HCT116 (cell line): ENCODE results near the gene SLC25A36. TPM values are rescaled to one million over a fixed set of nuclear protein-coding genes. Genes with fewer than 3 reads are reported as not detected.

Source experiments
- ATAC-seq: fragments of 200-7000 bp; cut with Tn5 transposase; 2 replicates; pipeline ENCODE4 v1.9.1; 2020; ENCODE audit warnings: mild to moderate bottlenecking, moderate library complexity
- BruUV-seq: library from RNA; stranded (reverse); fragments of 400-500 nt; replicated peaks from 2 replicates; lab custom pipeline; 2021; lab: Mats Ljungman, UMichigan
- CTCF ChIA-PET: fragments of 300-600 bp; sonication (Branson Sonifier 250); formaldehyde crosslinking; loops from one replicate; lab custom pipeline; 2021; ENCODE audit warnings: antibody characterized with exemption; lab: Charles Lee
- POLR2A ChIA-PET: fragments of 300-600, 350-600 bp; sonication (Branson Sonifier 250); formaldehyde crosslinking; loops from one replicate; lab custom pipeline; 2021; ENCODE audit warnings: antibody characterized with exemption; lab: Charles Lee
- RAD21 ChIA-PET, 2 experiments: fragments of 300-600 bp; sonication (Branson Sonifier 250); formaldehyde crosslinking; loops; one replicate each; lab custom pipeline; 2023; ENCODE audit warnings: low total read pairs in 2 of 2; ENCODE audit not compliant: uncharacterized antibody in 2 of 2, unreplicated experiment in 2 of 2, low non-redundant PET in 1 of 2; lab: Charles Lee
- DNase-seq: peaks from one replicate; pipeline ENCODE4 v3.0.0-alpha.2; 2010; ENCODE audit warnings: low read depth, low spot score
- H2AFZ ChIP-seq: fragments of 200-600 bp; shearing (Covaris generic), sonication (generic); 2 replicates; pipeline ENCODE4 v1.6.1; 2017; ENCODE audit warnings: low read depth, mixed run types, mixed read lengths, antibody characterized with exemption, low read length; ENCODE audit not compliant: poor library complexity, severe bottlenecking
- H3K27ac ChIP-seq: 2 replicates; pipeline ENCODE4 v1.5.1; 2012; ENCODE audit warnings: low read depth, low read length
- H3K27me3 ChIP-seq: fragments of 200-600 bp; sonication (generic); 2 replicates; pipeline ENCODE4 v1.6.1; 2016; ENCODE audit warnings: mixed run types, low read length, mixed read lengths; ENCODE audit not compliant: insufficient read depth
- H3K36me3 ChIP-seq, 2 experiments: fragments of 200-500 bp in 1 of 2; fragments of 200-600 bp in 1 of 2; sonication (Bioruptor generic) in 1 of 2; sonication (generic) in 1 of 2; 2 replicates each; pipeline versions ENCODE4 v1.5.1 to v1.6.1; 2014 to 2016; ENCODE audit warnings: low read length in 2 of 2, inconsistent platforms in 1 of 2, mixed read lengths in 1 of 2, mixed run types in 1 of 2; ENCODE audit not compliant: insufficient read depth in 2 of 2, control insufficient read depth in 1 of 2
- H3K4me1 ChIP-seq, 2 experiments: fragments of 200-600 bp in 1 of 2; sonication (generic) in 1 of 2; 2 replicates each; pipeline versions ENCODE4 v1.5.1 to v1.6.1; 2012 to 2017; ENCODE audit warnings: low read length in 2 of 2, inconsistent platforms in 1 of 2, mild to moderate bottlenecking in 1 of 2, mixed read lengths in 1 of 2, mixed run types in 1 of 2, moderate library complexity in 1 of 2; ENCODE audit not compliant: insufficient read depth in 2 of 2, control insufficient read depth in 1 of 2
- H3K4me2 ChIP-seq: fragments of 200-600 bp; sonication (generic); 2 replicates; pipeline ENCODE4 v1.6.1; 2017; ENCODE audit warnings: mixed run types, low read length, mixed read lengths
- H3K4me3 ChIP-seq, 2 experiments: fragments of 200-600 bp in 1 of 2; sonication (generic) in 1 of 2; replicated peaks in 1 of 2; 2 replicates each; pipeline ENCODE4 v1.5.1; 2011 to 2016; ENCODE audit warnings: low read length in 2 of 2, control low read depth in 1 of 2, low read depth in 1 of 2, mild to moderate bottlenecking in 1 of 2, mixed read lengths in 1 of 2, mixed run types in 1 of 2
- H3K79me2 ChIP-seq: fragments of 200-600 bp; sonication (generic); 2 replicates; pipeline ENCODE4 v1.6.1; 2017; ENCODE audit warnings: mild to moderate bottlenecking, mixed run types, low read length, moderate library complexity, mixed read lengths; ENCODE audit not compliant: insufficient read depth
- H3K9ac ChIP-seq: fragments of 200-600 bp; sonication (generic); 2 replicates; pipeline ENCODE4 v1.6.1; 2016; ENCODE audit warnings: low read length, mixed read lengths
- H3K9me2 ChIP-seq: fragments of 200-600 bp; sonication (generic), shearing (Covaris generic); 2 replicates; pipeline ENCODE4 v1.6.1; 2017; ENCODE audit warnings: mixed run types, mild to moderate bottlenecking, moderate library complexity; ENCODE audit not compliant: insufficient read depth
- H3K9me3 ChIP-seq, 2 experiments: fragments of 200-500 bp in 1 of 2; fragments of 200-600 bp in 1 of 2; sonication (Bioruptor generic) in 1 of 2; sonication (generic) in 1 of 2; 2 replicates each; pipeline ENCODE4 v1.6.1; 2014 to 2017; ENCODE audit warnings: low read length in 2 of 2, mixed read lengths in 2 of 2, inconsistent platforms in 1 of 2, low read depth in 1 of 2, mild to moderate bottlenecking in 1 of 2, mixed run types in 1 of 2, moderate library complexity in 1 of 2; ENCODE audit not compliant: control insufficient read depth in 1 of 2, insufficient read depth in 1 of 2
- H4K20me1 ChIP-seq: fragments of 200-600 bp; sonication (generic), shearing (Covaris generic); 2 replicates; pipeline ENCODE4 v1.6.1; 2017; ENCODE audit warnings: mixed run types, mild to moderate bottlenecking, moderate library complexity; ENCODE audit not compliant: insufficient read depth
- CBX3 ChIP-seq: IDR thresholded peaks from 2 replicates; pipeline ENCODE4 v1.6.1; 2012; ENCODE audit warnings: low read depth
- CTCF ChIP-seq, 3 experiments: fragments of 200-600 bp in 1 of 3; sonication (generic) in 1 of 3; IDR thresholded peaks in 2 of 3; conservative IDR thresholded peaks in 1 of 3; 2 replicates each; pipeline ENCODE4 v1.5.1; 2012 to 2017; ENCODE audit warnings: low read depth in 2 of 3, low read length in 2 of 3, antibody characterized with exemption in 1 of 3, borderline replicate concordance in 1 of 3, control low read depth in 1 of 3, mild to moderate bottlenecking in 1 of 3, mixed read lengths in 1 of 3, mixed run types in 1 of 3, moderate library complexity in 1 of 3; ENCODE audit not compliant: insufficient read depth in 1 of 3
- EGR1 ChIP-seq: IDR thresholded peaks from 2 replicates; pipeline ENCODE4 v1.6.1; 2012; ENCODE audit warnings: low read depth
- ELF1 ChIP-seq: IDR thresholded peaks from 2 replicates; pipeline ENCODE4 v1.6.1; 2012; ENCODE audit warnings: low read depth, borderline replicate concordance
- EZH2phosphoT487 ChIP-seq: fragments of 200-600 bp; IDR thresholded peaks from 2 replicates; pipeline ENCODE4 v1.6.1; 2018; ENCODE audit warnings: antibody characterized with exemption, borderline replicate concordance
- JUND ChIP-seq: IDR thresholded peaks from 2 replicates; pipeline ENCODE4 v1.6.1; 2012
- MAX ChIP-seq: IDR thresholded peaks from 2 replicates; pipeline ENCODE4 v1.6.1; 2012
- SIN3A ChIP-seq: IDR thresholded peaks from 2 replicates; pipeline ENCODE4 v1.6.1; 2012; ENCODE audit warnings: low read depth
- SRF ChIP-seq: IDR thresholded peaks from 2 replicates; pipeline ENCODE4 v1.6.1; 2012; ENCODE audit warnings: low read depth
- TCF7L2 ChIP-seq: IDR thresholded peaks from 2 replicates; pipeline ENCODE4 v1.7.0; 2011; ENCODE audit warnings: borderline replicate concordance, inconsistent platforms; ENCODE audit not compliant: insufficient read depth, insufficient read length; ENCODE audit errors: extremely low read depth
- ZBTB33 ChIP-seq: IDR thresholded peaks from 2 replicates; pipeline ENCODE4 v1.6.1; 2011; ENCODE audit warnings: mild to moderate bottlenecking, low read length, moderate library complexity; ENCODE audit not compliant: insufficient replicate concordance; ENCODE audit errors: extremely low read depth
- ZNF274 ChIP-seq: fragments of 200-500 bp; sonication (Bioruptor generic); IDR thresholded peaks from 2 replicates; pipeline ENCODE4 v1.6.1; 2014; ENCODE audit warnings: mild to moderate bottlenecking, low read depth, low read length, inconsistent platforms
- intact Hi-C: fragments of 100-400 bp; cut with micrococcal nuclease; formaldehyde crosslinking; loops from 2 replicates; pipeline ENCODE4 v1.10.0; 2022
- total RNA-seq: library from RNA; stranded (reverse); gene quantifications from one replicate; pipeline ENCODE4 v1.2.1, GENCODE V29; 2021; ENCODE audit not compliant: unreplicated experiment

Gene SLC25A36
- total RNA-seq, 1 experiment from 2014 or later = 81.2 TPM

- Histone ChIP-seq H3K4me2 (no peak overlapping the region), H3K4me3 (no peak overlapping the region), H3K79me2 (no peaks in the 10 kb centered on the region), H3K9ac (no peak overlapping the region), H3K9me3 (no peaks in the 10 kb centered on the region), H3K9me2 (no peaks in the 10 kb centered on the region), H3K27ac (no peak overlapping the region), H3K4me1 (no peaks in the 10 kb centered on the region), H3K27me3 (no peaks in the 10 kb centered on the region), H3K36me3 (no peaks in the 10 kb centered on the region), H2AFZ (no peak overlapping the region), H4K20me1 (no peaks in the 10 kb centered on the region)
- TF ChIP-seq EGR1 (no peak), MAX (no peak), TCF7L2 (no peak), EZH2phosphoT487 (no peak), JUND (no peak), CBX3 (no peak)
- POLR2A ChIA-PET = no interaction called here
- intact Hi-C loops = no loop called here
- CTCF ChIA-PET = no interaction called here
- DNase-seq = no peak
- RAD21 ChIA-PET = no interaction called here
- no peak for ATAC-seq
- no TSS peak for BruUV-seq
Observed at GRCh38 chr3:140933109-140933508, 8.5 kb upstream of the SLC25A36 start.

- Histone ChIP-seq H3K4me2 (no peak overlapping the region), H3K9me2 (no peaks in the 10 kb centered on the region), H3K27me3 (no peaks in the 10 kb centered on the region), H3K36me3 (no peaks in the 10 kb centered on the region), H3K79me2 (no peaks in the 10 kb centered on the region), H3K4me1 (no peaks in the 10 kb centered on the region), H3K27ac (no peak overlapping the region), H3K9me3 (no peaks in the 10 kb centered on the region), H2AFZ (no peak overlapping the region), H3K4me3 (no peak overlapping the region), H4K20me1 (no peaks in the 10 kb centered on the region), H3K9ac (no peak overlapping the region)
- CTCF ChIA-PET = no interaction called here
- no TSS peak for BruUV-seq
- ATAC-seq = no peak
- RAD21 ChIA-PET = no interaction called here
- POLR2A ChIA-PET = no interaction called here
- no peak for DNase-seq
- intact Hi-C loops = no loop called here
- no peak for TF ChIP-seq CBX3
- TF ChIP-seq ELF1 = no peak
- TF ChIP-seq ZNF274 = no peak
- no peak for TF ChIP-seq CTCF (IDR thresholded peaks at IDR 0.05 in 2 of 3, conservative IDR thresholded peaks at IDR 0.05 in 1 of 3; ENCODE audit: borderline replicate concordance in 1 of 3, insufficient read depth in 1 of 3, low read depth in 2 of 3, low read length in 2 of 3)
- no peak for TF ChIP-seq ZBTB33
- no peak for TF ChIP-seq TCF7L2
- no peak for TF ChIP-seq SRF
- no peak for TF ChIP-seq SIN3A
Observed at GRCh38 chr3:140933552-140933951, 8.1 kb upstream of the SLC25A36 start.
